ENCODE measurements around the gene APOL6. TPM values are rescaled to one million over a fixed set of nuclear protein-coding genes. Genes with fewer than 3 reads are reported as not detected.

APOL6 gene
- total and polyA plus RNA-seq, 2 of the 13 experiments (the other 11 are each of a cell fraction or from before 2014, with no cell fraction given): 5.2 to 7.5 TPM

- no peak for TF ChIP-seq THAP7 (CRISPR knock-in tag; IDR thresholded peaks at IDR 0.05)
- TF ChIP-seq YY1 (IDR thresholded peaks at IDR 0.05; ENCODE audit: insufficient read depth, insufficient replicate concordance, low read depth, low read length): no peak
- no peak for TF ChIP-seq ZNF383 (CRISPR knock-in tag; IDR thresholded peaks at IDR 0.05; ENCODE audit: borderline replicate concordance)
- TF ChIP-seq, protein P1, sequence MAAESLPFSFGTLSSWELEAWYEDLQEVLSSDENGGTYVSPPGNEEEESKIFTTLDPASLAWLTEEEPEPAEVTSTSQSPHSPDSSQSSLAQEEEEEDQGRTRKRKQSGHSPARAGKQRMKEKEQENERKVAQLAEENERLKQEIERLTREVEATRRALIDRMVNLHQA (CRISPR knock-in tag; IDR thresholded peaks at IDR 0.05): no peak
- no peak for TF ChIP-seq ZNF101 (CRISPR knock-in tag; IDR thresholded peaks at IDR 0.05; ENCODE audit: borderline replicate concordance, low read depth)
- TF ChIP-seq HNF4A (CRISPR knock-in tag; IDR thresholded peaks at IDR 0.05): peak; percentile 98
- no peak for TF ChIP-seq BRCA1 (CRISPR knock-in tag; IDR thresholded peaks at IDR 0.05)
- TF ChIP-seq SKI (IDR thresholded peaks at IDR 0.05; ENCODE audit: partially characterized antibody): no peak
- no peak for TF ChIP-seq CSRNP2 (CRISPR knock-in tag; conservative IDR thresholded peaks at IDR 0.05; ENCODE audit: low read depth)
- TF ChIP-seq MTERF4 (CRISPR knock-in tag; IDR thresholded peaks at IDR 0.05): no peak
- no peak for TF ChIP-seq TAF15 (IDR thresholded peaks at IDR 0.05; ENCODE audit: low read depth, low read length, poor library complexity, severe bottlenecking)
- TF ChIP-seq DMTF1 (CRISPR knock-in tag; IDR thresholded peaks at IDR 0.05): no peak
- no peak for TF ChIP-seq ZNF770 (CRISPR knock-in tag; IDR thresholded peaks at IDR 0.05)
- TF ChIP-seq MEIS2 (CRISPR knock-in tag; IDR thresholded peaks at IDR 0.05): no peak
- no peak for TF ChIP-seq BCLAF1 (IDR thresholded peaks at IDR 0.05)
- no peak for TF ChIP-seq RBAK (CRISPR knock-in tag; IDR thresholded peaks at IDR 0.05)
- TF ChIP-seq, protein P2, sequence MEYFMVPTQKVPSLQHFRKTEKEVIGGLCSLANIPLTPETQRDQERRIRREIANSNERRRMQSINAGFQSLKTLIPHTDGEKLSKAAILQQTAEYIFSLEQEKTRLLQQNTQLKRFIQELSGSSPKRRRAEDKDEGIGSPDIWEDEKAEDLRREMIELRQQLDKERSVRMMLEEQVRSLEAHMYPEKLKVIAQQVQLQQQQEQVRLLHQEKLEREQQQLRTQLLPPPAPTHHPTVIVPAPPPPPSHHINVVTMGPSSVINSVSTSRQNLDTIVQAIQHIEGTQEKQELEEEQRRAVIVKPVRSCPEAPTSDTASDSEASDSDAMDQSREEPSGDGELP (IDR thresholded peaks at IDR 0.05; ENCODE audit: borderline replicate concordance, low read depth): peak; percentile 50; the same call in 1 of the 2 replicates
- TF ChIP-seq ZFP62 (CRISPR knock-in tag; IDR thresholded peaks at IDR 0.05): no peak
These were observed 5.9 kb upstream of the APOL6 start (continued) for GRCh38 chr22:35642305-35642741.
